Stimulated activated CD4-positive, alpha-beta T cell treated with anti-CD3 and anti-CD28 coated beads, Interleukin-4, amount 100 ng/mL, for 1 hour (primary cell): ENCODE results near the gene DGKI.
"Not testable (repeated sequence)": the region's sequence is repeated elsewhere in the genome, so short reads cannot be mapped to it uniquely, and the experiment has no call there.

Source experiments
- DNase-seq: peaks from one replicate; pipeline ENCODE4 v3.0.0-alpha.2; 2020

Gene DGKI

DNA sequence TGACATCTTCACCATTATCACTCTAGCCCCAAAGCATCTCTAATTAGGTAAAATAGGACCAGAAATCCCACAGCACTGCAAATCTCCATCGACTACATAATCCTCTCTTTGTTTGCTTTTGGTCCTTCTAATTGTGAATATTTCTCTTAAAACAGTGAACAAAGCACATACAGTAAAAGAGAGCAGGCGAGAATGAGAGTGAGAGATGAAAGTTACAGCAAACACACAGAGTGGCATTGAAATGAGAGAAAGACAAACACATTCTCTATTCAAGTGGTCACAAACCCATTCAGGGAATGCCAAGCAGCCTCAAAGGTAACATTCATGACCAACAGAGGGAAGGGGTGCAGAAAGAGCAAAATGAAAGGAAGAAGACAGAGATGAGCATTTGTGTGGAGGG, 393.4 kb downstream of the DGKI start:
- DNase-seq, result no peak

DNA sequence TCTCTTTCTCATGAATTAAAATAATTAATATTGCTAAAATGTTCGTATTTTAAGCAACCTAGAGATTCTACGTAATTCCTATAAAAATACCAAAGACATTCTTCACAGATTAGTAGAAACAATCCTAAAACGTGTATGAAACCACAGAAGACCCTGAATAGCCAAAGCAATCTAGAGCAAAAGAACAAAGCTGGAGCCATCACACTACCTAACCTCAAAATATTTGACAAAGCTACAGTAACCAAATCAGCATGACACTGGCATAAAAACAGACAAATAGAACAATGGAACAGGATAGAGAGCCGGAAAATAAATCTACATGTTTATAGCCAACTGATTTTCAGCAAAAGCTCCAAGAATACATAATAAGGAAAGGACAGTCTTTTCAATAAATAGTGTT, 397.8 kb downstream of the DGKI start:
- no peak for DNase-seq

DNA sequence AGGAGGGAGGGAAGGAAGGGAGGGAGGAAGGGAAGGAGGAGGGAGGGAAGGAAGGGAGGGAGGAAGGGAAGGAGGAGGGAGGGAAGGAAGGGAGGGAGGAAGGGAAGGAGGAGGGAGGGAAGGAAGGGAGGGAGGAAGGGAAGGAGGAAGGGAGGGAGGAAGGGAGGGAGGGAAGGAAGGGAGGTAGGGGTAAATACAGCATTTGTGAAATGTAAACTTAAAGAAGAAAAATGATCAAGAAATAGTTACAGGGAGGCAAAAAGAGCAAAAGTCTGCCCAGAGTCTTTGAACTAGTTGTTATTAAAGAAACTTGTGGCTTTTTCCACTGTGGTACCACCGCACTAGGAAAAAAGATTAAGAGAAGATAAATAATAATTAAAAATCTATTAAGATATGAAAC, 398.2 kb downstream of the DGKI start:
- DNase-seq, result not testable (repeated sequence)

DNA sequence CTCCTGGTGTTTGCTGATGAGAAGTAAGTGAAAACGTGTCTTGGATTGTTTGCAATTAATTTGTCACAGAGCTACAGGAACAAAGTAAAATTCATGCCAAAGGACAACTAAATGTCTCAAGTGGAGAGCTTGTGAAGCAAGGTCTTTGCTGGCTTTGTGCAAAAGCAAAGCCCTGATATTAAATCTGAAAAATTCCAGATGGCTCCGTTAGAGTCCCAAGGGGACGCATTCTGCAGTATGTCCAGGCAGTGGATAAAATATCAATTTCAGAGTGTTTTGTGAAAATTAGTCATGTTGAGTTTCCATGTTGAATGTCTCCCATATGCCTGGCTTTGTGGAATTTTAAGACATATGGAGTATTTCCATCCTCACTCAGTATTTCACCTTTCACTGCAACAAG, 400.7 kb downstream of the DGKI start:
- DNase-seq, result no peak

DNA sequence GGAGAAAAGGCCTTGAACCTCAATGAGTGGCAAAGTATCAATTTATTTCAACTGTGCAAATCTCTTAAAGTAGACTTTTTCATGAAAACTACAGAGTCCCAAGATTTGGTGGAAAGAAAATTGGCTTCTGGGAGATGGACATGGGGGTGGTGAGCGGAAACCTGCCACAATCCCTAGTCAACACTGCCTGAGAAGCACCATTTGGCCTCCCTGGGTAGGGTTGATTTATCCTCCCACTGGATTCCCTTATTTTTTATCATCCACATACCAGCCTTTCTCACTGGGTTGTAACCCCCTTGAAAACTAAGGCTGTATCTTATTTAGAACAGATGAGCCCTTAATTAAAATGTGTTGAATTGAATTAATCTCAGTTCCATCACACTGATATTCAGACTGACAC, 401.5 kb downstream of the DGKI start:
- no peak for DNase-seq

DNA sequence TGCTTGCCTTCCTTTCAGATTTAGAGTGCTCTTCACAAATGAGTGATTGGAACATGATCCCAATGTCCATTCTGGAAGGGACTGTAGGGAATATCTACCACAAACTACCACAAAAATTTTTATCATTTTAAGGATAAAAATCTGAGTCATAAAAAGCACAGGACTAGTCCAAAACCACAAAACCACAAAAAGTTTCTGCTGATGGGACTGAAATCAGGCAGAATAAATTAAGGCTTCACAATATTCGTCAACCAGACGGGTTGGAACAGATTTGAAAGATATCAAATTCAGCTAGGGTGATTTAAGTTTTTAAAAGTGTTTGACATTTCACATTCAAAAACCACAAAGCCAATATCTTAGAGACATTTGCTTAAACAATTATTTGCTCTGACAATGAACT, 403.2 kb downstream of the DGKI start:
- DNase-seq, result no peak

DNA sequence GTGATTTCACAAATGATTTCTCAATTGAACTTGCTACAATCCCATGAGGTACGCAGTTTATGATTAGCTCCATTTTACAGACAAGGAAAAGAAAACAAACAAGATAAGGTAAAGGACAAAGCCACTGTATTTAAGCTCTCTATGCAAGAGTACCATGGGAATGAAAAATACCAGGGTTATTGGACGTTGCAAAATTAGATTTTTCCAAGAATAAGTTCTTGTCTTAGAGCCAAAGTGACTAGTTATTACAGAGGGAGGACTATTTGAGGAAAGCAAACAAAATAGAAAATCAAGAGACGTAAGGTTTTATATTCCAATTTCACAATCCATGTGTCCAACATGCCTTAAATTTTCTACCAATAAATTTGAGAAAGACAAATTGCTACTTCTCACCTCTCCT, 405.3 kb downstream of the DGKI start:
- DNase-seq, result no peak

DNA sequence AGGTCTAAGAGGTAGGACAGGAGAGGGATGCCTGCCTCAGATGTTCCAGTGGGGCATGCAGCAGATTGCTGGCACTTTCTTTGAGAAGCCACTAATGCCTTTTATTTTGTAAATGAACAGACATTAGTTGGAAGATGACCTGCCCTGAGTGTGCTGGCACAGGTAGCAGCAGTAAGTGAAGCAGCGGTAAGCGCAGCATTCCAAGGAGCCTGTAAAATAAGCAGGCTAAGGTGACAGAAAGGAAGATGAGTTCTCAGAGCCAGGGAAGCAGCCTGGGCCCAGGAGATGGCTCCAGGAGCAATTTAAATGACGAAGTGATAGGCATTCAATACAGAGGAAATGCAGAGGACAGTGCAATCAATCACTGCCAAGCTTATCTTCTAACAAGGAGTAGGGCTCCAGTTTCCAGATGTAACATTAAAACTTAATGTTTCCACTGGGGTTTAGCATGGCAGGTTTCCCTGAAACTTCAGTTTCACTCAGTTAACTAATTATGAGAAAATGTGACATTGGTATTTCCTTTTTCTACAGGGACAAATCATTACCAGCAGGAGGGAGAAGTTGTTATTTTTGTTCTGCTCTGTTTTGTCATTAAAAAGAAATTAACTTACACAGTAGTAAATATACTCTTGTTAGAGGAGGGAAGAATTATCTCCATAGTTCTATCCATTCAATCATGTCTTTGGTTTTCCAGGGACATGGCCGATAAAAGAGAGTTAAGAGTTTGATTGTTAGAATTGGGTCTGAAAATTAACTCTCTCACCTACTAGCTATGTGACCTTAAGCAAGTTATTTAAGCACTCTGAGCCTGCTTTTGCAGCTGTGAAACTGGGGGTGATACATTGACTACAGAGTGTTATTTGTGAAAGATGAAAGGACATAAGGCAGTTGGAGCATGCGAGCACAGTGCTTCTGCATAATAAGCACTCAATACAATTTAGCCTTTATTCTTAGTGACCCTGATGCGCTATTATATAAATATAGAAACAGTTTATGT, 406.6 kb downstream of the DGKI start:
- no peak for DNase-seq

DNA sequence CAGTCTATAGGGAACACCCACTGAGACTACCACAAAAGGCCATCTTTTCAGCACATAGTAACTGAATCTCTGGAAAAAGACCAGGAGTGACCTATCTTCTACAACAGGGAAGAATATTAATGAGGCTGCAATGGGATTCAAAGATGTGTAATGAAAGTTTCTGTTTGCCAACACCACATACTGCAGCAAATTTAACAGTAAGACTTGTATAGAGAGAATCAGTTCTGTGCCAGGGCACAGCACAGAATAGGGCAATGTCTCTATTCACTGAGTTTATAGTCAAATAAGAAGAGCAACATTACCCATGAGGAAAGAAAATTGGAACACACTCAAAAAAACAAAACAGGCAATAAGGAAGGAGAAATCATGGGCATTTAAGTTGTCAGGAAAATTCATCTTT, 411.8 kb downstream of the DGKI start:
- DNase-seq, result no peak

DNA sequence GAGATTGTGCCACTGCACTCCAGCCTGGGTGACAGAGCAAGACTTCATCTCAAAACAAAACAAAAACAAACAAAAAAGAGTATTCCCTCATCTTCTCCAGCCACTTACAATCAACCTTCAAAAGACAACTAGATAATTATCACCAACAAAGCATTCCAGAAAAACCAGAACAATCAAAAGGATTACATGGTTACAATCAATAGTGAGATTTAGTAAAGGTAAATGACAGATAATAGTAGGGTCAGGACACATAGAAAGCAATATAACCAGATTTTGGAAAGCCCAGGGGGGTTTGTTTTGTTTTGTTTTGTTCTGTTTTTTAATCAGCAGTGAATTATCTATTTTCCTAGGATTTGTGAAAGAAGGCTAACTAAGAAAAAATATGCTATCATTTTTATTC, 412.2 kb downstream of the DGKI start:
- no peak for DNase-seq

DNA sequence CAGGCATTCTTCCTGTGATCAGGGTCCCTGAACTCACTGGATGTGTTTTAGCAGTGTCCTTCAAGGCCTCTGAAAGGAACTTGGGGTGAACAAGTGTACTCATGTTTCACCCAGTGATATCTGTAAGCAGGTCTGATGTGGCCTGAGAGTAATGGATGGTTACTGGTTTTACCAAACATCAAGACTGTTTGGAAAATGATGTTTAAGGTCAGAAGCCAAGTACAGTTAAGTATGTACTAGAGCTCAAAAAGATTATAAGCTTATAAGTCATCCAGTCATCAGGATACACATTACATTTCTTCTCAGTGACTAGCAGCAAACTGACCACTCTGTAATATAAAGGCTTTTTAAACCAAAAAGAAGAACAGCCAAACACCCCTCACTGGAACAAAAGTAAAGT, 423.5 kb downstream of the DGKI start:
- no peak for DNase-seq

DNA sequence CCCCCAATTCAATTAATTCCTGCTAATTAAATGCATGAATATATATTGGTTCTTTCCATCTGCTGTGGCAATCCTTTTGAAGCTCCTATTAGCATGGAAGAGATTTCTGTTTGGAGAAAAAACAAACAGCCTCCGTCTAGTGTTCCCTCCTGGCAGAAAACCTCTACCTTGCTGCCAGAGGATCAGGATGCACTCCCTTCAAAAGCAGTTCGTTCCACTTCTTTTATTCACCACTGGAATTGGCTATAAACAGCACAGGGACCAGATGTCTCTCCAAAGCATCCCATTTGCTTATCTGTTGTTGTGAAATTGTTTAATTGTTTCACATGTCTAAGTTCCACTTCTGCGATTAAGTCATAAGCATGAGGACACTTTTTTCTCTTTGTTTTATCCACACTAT, 425.4 kb downstream of the DGKI start:
- no peak for DNase-seq

DNA sequence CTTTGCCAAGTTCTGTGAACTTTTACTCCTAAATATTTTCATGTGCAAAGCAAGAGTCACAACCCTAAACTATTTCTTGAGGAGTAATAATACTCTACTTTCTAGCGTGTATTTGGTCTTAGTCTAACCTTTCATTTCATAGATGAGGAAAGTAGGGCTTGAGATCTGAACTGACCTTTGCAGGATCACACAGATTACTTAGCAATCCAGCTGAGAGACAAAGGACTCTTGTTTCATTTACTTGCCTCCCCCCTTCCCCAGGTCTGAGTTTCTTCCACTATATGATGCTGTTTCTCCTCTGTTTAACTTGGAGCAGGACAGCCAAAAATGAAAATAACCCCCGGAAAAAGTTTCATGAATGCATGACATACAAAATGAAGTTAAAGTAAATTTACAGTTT, 427.9 kb downstream of the DGKI start:
- no peak for DNase-seq

DNA sequence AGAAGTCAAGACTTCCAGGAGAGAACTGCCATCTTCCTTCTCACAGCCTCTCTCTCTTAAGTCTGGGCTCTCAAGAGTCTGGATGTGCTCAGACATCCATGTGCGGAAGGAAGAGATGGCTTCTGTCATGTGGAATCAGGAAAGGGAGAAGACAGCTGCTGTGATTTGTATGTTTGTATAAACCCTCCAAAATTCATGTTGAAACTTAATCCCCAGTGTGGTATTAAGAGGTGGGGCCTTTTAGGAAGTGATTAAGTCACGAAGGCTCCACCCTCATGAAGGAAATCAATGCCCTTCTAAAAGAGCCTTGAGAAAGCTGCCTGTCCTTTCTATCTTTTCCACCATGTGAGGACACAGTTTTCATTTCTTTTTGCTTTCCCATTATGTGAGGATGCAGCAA, 429.3 kb downstream of the DGKI start:
- DNase-seq, result no peak

DNA sequence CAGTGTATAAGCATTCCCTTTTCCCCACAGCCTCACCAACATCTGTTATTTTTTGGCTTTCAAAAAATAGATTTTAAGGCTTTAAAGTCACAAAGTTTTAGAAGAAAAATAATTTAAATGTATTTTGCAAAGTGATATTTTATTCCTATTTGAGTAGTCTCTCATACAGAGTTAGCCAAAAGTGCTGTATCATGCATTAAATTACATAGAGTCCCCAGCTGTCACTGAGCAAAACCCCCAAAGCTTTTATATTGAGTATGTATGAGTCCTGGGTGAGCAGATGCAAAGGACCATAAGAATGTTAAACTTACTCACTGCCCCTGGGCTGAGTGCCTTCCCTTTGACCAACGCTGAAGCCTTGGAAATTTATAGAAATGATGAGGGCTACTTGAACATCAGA, 432.9 kb downstream of the DGKI start:
- no peak for DNase-seq

DNA sequence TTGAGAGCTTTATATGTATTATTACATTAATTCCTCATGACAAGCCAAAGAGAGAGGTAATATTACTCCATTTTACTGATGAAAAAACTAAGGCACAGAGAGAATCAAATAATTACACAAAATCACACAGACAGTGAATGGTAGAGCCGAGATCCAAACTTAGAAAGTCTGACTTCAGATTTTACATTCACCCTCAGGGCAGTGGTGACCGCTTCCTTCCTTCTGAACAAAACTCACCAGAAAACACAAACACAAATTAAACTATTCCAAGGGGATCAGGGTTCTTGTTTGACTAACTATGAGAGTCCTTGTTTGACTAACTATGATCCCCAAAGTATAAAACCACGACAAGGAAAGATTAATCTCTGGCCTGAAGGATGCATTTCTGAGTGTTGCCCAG, 435.3 kb downstream of the DGKI start:
- DNase-seq, result no peak

DNA sequence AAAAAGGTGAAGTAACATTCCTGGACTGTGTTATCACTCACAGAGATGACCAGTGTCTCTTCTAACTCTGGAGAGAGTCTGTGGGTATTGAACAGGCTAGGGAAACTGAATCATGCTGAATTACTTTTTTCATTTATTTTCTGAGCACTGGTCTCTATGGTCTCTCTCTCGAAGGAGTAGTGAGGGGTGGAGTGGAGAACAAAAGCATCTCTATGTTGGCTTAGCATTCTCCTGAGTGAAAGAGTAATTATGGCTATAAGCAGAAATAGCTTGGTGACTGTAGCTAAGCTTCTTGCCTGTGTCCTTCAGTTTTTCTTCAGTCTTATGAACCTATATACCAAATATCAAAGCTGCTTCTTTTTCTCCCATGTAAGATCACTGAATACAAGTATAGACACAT, 438.6 kb downstream of the DGKI start:
- no peak for DNase-seq

DNA sequence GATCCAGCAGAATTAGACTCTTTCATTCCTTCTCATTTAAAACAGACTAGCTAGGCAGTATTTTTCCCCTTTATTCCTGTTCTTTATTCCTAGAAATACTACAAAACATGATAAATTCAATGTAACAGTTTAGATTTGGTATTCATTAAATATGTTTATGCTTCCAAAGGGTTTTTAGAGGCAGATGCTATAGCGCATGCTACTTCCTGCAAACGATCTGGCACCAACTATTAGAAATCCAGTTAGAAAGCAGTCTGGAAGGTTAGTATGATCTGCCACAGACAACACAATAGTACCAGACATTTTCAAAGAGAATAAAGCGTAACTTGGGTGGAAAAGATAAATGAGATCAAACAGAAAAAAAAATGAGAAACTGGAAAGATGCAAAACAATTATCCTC, 439.7 kb downstream of the DGKI start:
- DNase-seq, result no peak

DNA sequence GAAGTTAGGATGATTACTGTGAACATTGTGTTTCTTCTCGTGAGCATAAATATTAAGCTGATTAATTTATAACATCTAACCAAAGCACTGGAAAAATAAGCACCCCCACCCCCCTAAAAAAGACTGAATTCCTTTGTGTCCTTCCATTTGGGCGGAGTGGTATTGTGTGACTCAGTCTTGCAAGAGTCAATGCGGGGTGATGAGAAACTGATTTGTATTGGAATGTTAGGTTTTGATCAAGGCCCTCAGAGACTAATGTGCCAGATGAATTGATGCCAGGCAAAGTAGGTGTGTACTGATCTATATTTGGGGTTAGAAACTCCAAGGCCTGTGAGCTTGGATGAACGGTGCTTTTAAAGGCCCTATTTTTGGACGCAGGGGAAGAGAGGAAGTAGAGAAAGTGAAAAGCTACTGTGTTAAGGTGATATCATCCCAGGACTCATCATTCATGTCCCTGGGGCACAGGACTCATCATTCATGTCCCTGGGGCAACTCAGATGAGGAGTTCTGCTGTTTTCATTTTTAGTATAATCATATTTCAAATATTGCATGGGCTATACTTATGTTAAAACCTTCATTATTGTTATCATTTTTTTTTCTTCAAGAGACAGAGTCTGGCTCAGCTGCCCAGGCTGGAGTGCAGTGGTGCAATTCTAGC, 442.0 kb downstream of the DGKI start:
- no peak for DNase-seq

DNA sequence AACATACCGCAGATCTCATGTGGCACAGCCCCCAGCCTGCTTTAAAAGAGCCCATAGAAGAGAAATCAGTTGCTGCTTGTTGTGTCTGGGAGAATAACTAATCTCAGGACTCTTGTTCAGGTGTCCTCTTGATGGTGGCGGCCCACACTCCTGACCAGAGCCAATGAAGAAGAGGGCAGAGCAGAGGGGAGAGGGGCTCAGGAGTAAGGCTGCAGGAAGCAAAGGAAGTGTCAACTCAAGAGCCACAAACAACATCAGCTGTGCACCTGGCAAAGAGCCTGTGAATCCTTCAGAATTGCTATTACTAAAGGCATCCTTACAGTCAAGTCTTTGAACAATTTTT, 443.4 kb downstream of the DGKI start:
- no peak for DNase-seq

DNA sequence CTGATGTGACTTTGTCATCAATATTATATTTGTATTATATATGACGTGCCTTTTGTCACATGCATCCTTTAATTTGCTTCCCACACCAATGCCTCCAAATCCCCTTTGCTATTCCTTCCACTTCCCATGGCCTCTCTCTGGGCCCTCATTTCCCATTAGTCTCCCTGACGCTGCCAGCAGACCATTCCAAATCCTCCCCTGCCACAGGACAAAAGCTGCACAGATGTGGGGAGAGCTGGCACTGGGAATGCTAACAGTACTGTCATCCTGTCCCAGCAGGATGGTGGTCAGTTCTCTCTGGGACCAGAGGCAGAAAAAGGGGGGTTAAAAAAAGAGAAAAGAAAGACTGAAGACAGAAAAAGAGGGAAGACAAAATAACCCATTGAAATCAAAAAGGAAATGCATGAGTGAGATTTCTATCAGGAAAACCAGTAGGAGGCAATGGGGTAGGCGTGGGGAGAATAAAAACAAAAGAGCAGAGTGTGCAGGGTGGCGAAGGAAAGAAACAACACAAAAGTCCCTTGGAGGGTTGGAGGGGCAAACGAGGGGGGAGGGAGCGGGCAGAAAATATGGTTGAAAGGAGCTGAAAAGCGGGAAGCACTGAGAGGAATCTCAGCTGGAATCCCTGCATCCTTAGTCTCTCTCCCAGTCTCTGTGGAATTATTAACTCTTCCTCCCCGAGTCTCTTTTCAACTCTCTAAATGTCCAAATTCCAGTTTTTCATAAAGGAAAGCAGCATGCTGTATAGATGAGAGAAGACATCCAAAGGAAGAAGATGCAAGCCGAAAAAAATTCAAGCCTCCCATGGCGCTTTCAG, 444.0 kb downstream of the DGKI start:
- DNase-seq, result no peak

DNA sequence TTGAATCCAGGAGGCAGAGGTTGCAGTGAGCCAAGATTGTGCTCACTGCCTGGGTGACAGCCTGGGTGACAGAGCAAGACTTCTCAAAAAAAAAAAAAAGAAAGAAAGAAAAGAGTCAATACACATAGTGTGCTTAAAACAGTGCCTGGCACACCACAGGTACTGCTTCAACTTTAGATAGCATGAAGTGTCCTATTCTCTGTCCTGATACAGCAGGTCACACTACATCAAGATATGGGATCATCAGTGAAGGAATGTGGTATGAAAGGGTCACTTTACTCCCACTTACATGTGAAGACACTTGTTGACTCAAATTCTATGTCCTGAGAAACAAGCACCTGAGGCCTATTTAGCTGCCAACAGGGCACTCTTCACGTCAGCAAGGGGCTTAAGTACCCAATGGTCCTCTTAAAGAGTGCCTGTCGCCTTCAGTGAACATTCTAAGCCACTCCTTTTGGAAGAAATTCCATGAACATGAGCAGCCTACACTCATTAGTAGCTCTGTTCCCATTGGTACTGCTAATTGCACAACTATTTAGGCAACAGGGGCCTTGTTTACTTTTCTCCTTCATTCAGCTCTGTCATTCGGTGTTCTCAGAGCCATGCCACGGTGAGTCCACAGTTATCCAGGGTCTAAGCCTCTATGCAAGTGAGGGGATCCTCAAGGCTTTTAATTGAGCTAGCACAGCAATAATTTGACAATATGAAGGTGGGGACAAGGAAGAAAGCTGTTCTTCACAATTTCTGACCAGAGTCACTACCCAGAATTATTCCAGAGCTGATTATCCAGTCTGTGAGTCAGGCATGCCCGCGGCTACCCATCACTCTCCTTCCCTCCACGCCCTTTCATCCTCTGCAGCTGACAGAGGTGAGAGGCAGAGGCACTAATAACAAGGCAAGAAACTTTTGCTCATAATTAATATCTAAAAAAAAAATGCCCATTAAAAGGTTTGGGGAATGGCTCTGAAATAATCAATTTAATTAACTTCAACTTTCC, 446.6 kb downstream of the DGKI start:
- no peak for DNase-seq
